H1 (cell line): ENCODE measurements around the gene ANXA8. TPM values are rescaled to one million over a fixed set of nuclear protein-coding genes. Genes with fewer than 3 reads are reported as not detected.

Experiments
- CHD7 ChIP-seq: fragments of 300-600 bp; sonication (generic); IDR thresholded peaks from 2 replicates; pipeline ENCODE4 v1.7.1; 2012; ENCODE audit warnings: low read length, moderate library complexity, mild to moderate bottlenecking, inconsistent platforms; ENCODE audit not compliant: insufficient replicate concordance
- SIN3A ChIP-seq, 2 experiments: IDR thresholded peaks in 1 of 2; conservative IDR thresholded peaks in 1 of 2; 2 replicates each; pipeline ENCODE4 v1.6.1; 2011 to 2012; ENCODE audit warnings: low read length in 2 of 2, improper control_type of control experiment in 1 of 2, low read depth in 1 of 2, mild to moderate bottlenecking in 1 of 2
- polyA plus RNA-seq, 7 experiments: library from polyadenylated mRNA; depleted of rRNA in 3 of 7; stranded (reverse) in 5 of 7; unstranded in 2 of 7; fragments of >200 nt in 5 of 7; fragments of 200-250 nt in 2 of 7; gene quantifications; 1 replicate in 5 of 7; 2 replicates in 1 of 7; 4 replicates in 1 of 7; pipeline versions ENCODE4 v1.2.1 to v1.2.3, GENCODE V29; 2011 to 2013; ENCODE audit warnings: missing spikeins in 2 of 7, mixed read lengths in 2 of 7
- total RNA-seq: library from RNA; stranded (reverse); fragmentation: NEBNext Ultra II Directional; extraction: Animal tissue kit (Norgen Biotek cat#: 25700); gene quantifications from 2 replicates; pipeline ENCODE4 v1.2.1, GENCODE V29; 2021

ANXA8 gene
- total and polyA plus RNA-seq, 2 of the 8 experiments (the other 6 are each of a cell fraction or from before 2014, with no cell fraction given): 0.15 TPM; not detected in 1

- TF ChIP-seq CHD7: no peak
- no peak for TF ChIP-seq SIN3A (conservative IDR thresholded peaks at IDR 0.05 in 1 of 2, IDR thresholded peaks at IDR 0.05 in 1 of 2; ENCODE audit: low read depth in 1 of 2, low read length in 2 of 2)
Measured at GRCh38 chr10:47447209-47447608, 36.7 kb downstream of the ANXA8 start (continued).
